ENCODE data around the gene SRGN. TPM values are rescaled to one million over a fixed set of nuclear protein-coding genes. Genes with fewer than 3 reads are reported as not detected.

SRGN gene
- total and polyA plus RNA-seq, 2 of the 8 experiments (the other 6 are each of a cell fraction or from before 2014, with no cell fraction given): 0.06 TPM; not detected in 1

DNA sequence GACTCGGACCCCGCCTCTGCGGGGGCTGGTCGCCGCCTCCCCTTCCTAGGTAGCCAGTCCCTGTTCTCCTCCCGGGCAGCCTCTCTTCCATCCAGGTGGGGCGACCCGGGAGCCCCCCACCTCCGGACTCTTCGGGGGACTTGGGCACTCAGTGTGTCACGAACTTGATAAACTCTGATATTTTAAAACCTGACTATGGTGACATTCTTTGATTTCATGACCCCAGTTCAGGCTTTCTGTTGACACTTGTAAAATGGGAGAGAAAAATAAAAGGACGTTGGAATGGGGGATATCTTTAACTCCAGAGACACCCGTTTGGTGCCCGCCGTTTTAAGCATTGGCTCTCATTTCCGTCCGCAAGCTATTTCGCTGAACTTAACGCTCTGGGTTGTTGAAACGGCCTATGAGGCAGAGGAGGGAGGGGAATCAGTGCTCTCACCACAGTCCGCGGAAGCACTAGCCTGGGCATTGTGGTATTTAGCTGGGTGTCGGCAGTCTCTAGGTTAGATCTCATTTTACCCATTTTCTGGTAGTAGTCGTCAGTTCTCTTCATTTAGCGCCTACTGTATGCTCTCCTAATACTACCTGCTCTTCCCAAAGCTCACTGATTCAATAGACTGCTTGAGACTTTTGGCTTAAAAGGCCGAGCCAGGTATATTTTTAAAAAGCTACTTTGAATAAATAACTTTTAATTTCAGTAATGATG, 36.8 kb downstream of the SRGN start:
- Histone ChIP-seq H2BK120ac (replicated peaks; ENCODE audit: low read depth, low read length) (no peak overlapping the region), H3K4me3 (ENCODE audit: extremely low read depth in 1 of 4, insufficient read depth in 2 of 4, low read depth in 3 of 4, low read length in 4 of 4) (peak overlapping the region; percentile 74 to 84 (median 80)), H3K9me3 (ENCODE audit: insufficient read depth in 2 of 2, low read depth in 1 of 2, low read length in 1 of 2) (no peaks in the 10 kb centered on the region), H4K91ac (replicated peaks; ENCODE audit: insufficient read length, low read length) (no peak overlapping the region), H4K20me1 (replicated peaks in 1 of 2; ENCODE audit: control insufficient read depth in 1 of 2, insufficient read depth in 2 of 2, low read length in 2 of 2) (peaks cover under 1 to 1% of the 10 kb centered on the region in 2 experiments), H3K4me2 (ENCODE audit: insufficient read depth in 1 of 2, low read depth in 2 of 2, low read length in 2 of 2) (peak overlapping the region; percentile 53 to 70), H4K5ac (ENCODE audit: insufficient read length, low read depth, low read length) (no peak overlapping the region), H3K27me3 (replicated peaks in 1 of 4; ENCODE audit: control insufficient read depth in 3 of 4, extremely low read depth in 1 of 4, insufficient read depth in 3 of 4, low read length in 3 of 4) (no peaks in the 10 kb centered on the region), H2BK5ac (ENCODE audit: low read depth, low read length) (peak overlapping the region; percentile 85), H3K18ac (ENCODE audit: extremely low read depth, low read length) (no peak overlapping the region), H3K79me2 (ENCODE audit: control insufficient read depth in 1 of 2, insufficient read depth in 2 of 2, low read length in 2 of 2) (peaks cover 0 to 49% of the 10 kb centered on the region in 2 experiments; a peak in 2 of 4 replicates), H3K23ac (ENCODE audit: insufficient read length) (no peak overlapping the region), H3K23me2 (ENCODE audit: low read depth, low read length) (no peaks in the 10 kb centered on the region), H2BK20ac (ENCODE audit: low read length) (no peak overlapping the region), H4K8ac (ENCODE audit: extremely low read depth, insufficient read depth, low read length) (peak overlapping the region; percentile 90; the same call in 1 of the 2 replicates), H3K27ac (ENCODE audit: low read depth, low read length) (peak overlapping the region; percentile 56; the same call in 1 of the 2 replicates), H2BK12ac (ENCODE audit: low read depth, low read length) (no peak overlapping the region), H3K9ac (replicated peaks in 1 of 4; ENCODE audit: extremely low read depth in 1 of 4, low read depth in 3 of 4, low read length in 3 of 4) (peak overlapping the region; percentile 29 to 78 (median 74); a peak in 6 of 7 replicates), H2AFZ (ENCODE audit: low read length) (0 out of 2 replicates have a peak overlapping the region, but pooled peaks have one; percentile 11), H2AK5ac (ENCODE audit: low read depth, low read length) (no peak overlapping the region), H3K4ac (replicated peaks; ENCODE audit: insufficient read length, low read depth, low read length) (peak overlapping the region; percentile 59), H3K79me1 (ENCODE audit: low read depth, low read length) (no peaks in the 10 kb centered on the region), H3K36me3 (ENCODE audit: control insufficient read depth in 2 of 4, insufficient read depth in 4 of 4, low read length in 3 of 4) (no peaks in the 10 kb centered on the region), H2BK15ac (ENCODE audit: low read length) (no peak overlapping the region), H3K14ac (ENCODE audit: insufficient read length) (no peak overlapping the region), H3K56ac (replicated peaks; ENCODE audit: insufficient read length, low read depth, low read length) (no peak overlapping the region), H3K4me1 (replicated peaks in 1 of 4; ENCODE audit: control insufficient read depth in 3 of 4, insufficient read depth in 4 of 4, low read length in 3 of 4) (no peaks in the 10 kb centered on the region)
- FAIRE-seq: no peak
- DNase-seq (ENCODE audit: low read depth in 1 of 2, low spot score in 2 of 2): peak in 1 of 2 experiments; percentile 55
- WGBS, 2 experiments (ENCODE audit: extremely low coverage in 1 of 2, insufficient coverage in 1 of 2, insufficient read length in 1 of 2, insufficient replicate concordance in 2 of 2, low coverage in 1 of 2, low lambda C conversion rate in 2 of 2, missing lambda C conversion rate in 1 of 2): 2% methylated on average over 26 of the region's 26 CpGs; no CpG with 5 or more reads in 1 of the 2 experiments
- POLR2A ChIA-PET (ENCODE audit: partially characterized antibody): interaction anchor here (0.9 to 2.1 kb wide), 6 partner anchors 20 to 225 kb away, joined by 3 to 6 read pairs (median 4); partner anchors contain the start of gene SUPV3L1
- CTCF ChIA-PET (ENCODE audit: partially characterized antibody): interaction anchor here (0.5 to 1.0 kb wide), 2 partner anchors 33 to 60 kb away, joined by 3 read pairs; no protein-coding TSS in a partner anchor
- TF ChIP-seq, protein P1, sequence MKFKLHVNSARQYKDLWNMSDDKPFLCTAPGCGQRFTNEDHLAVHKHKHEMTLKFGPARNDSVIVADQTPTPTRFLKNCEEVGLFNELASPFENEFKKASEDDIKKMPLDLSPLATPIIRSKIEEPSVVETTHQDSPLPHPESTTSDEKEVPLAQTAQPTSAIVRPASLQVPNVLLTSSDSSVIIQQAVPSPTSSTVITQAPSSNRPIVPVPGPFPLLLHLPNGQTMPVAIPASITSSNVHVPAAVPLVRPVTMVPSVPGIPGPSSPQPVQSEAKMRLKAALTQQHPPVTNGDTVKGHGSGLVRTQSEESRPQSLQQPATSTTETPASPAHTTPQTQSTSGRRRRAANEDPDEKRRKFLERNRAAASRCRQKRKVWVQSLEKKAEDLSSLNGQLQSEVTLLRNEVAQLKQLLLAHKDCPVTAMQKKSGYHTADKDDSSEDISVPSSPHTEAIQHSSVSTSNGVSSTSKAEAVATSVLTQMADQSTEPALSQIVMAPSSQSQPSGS (IDR thresholded peaks at IDR 0.05; ENCODE audit: low read length): no peak
- no peak for TF ChIP-seq SP4 (IDR thresholded peaks at IDR 0.05; ENCODE audit: low read length)
